ENCODE measurements around the gene TXNDC2. TPM values are rescaled to one million over a fixed set of nuclear protein-coding genes. Genes with fewer than 3 reads are reported as not detected.

The TXNDC2 gene
- total and polyA plus RNA-seq, 2 of the 4 experiments (the other 2 are of a cell fraction), result 0.18 TPM; not detected in 1

DNA sequence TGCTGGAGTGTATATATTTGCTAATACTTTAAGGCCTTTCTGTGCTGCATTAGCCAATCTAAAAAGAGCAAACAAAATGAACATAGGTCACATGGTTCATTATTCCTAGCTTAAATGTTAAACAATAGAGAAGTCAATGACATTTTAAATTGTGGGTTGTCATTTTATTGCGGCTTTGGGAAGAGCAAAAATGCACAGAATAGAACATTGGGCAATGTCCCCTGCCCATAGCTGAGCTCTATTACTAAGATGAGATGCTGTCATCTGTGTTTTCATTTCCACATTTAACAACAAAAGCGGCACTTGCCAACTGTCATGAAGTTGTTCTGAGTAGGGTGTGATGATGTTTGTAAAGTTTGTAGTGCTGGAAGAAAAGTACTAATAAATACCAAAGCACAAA is 24.9 kb downstream of the TXNDC2 start:
- Histone ChIP-seq H2BK5ac (ENCODE audit: low read depth, low read length, poor library complexity, severe bottlenecking) (no peak overlapping the region), H4K8ac (ENCODE audit: low read depth in 2 of 2, low read length in 2 of 2) (no peak overlapping the region), H2BK15ac (ENCODE audit: low read depth, low read length) (no peak overlapping the region), H3K4me2 (ENCODE audit: low read depth, low read length) (no peak overlapping the region), H3K9me1 (ENCODE audit: insufficient read depth, low read length) (no peaks in the 10 kb centered on the region), H3K18ac (ENCODE audit: low read depth, low read length) (no peak overlapping the region), H2AFZ (replicated peaks; ENCODE audit: low read length, poor library complexity) (no peak overlapping the region), H3K9ac (ENCODE audit: low read depth, low read length) (no peak overlapping the region), H2BK20ac (ENCODE audit: low read depth, low read length) (no peak overlapping the region), H3K27me3 (ENCODE audit: control insufficient read depth, insufficient read depth, low read length) (no peaks in the 10 kb centered on the region), H3K36me3 (ENCODE audit: control insufficient read depth, insufficient read depth, low read length) (no peaks in the 10 kb centered on the region), H4K5ac (ENCODE audit: low read depth, low read length) (no peak overlapping the region), H4K20me1 (ENCODE audit: insufficient read depth, low read length) (peaks cover 12% of the 10 kb centered on the region), H3K23ac (ENCODE audit: low read depth, low read length) (no peak overlapping the region), H3K4me1 (ENCODE audit: control insufficient read depth, insufficient read depth, low read length) (no peaks in the 10 kb centered on the region), H2AK9ac (replicated peaks; ENCODE audit: low read depth, low read length, poor library complexity) (no peak overlapping the region), H3K27ac (ENCODE audit: insufficient read depth, low read length) (no peak overlapping the region), H2BK120ac (ENCODE audit: low read depth, low read length) (no peak overlapping the region), H3K79me1 (ENCODE audit: low read depth in 1 of 2, low read length in 2 of 2) (peaks cover 0 to 9% of the 10 kb centered on the region in 2 experiments; a peak in 1 of 4 replicates), H4K91ac (ENCODE audit: insufficient read depth, low read depth, low read length) (no peak overlapping the region), H2AK5ac (ENCODE audit: low read depth, low read length) (no peak overlapping the region), H3K4me3 (ENCODE audit: insufficient read depth, low read depth, low read length) (no peak overlapping the region), H3K14ac (replicated peaks; ENCODE audit: low read depth, low read length) (no peak overlapping the region), H3K4ac (ENCODE audit: low read depth, low read length) (no peak overlapping the region), H3K56ac (ENCODE audit: extremely low read depth, insufficient read depth, low read length) (no peak overlapping the region), H3K9me3 (ENCODE audit: control insufficient read depth, insufficient read depth, low read length) (no peaks in the 10 kb centered on the region)
- BruUV-seq (replicated peaks), result no TSS peak
- no peak for TF ChIP-seq MAFK (IDR thresholded peaks at IDR 0.05; ENCODE audit: low read depth, low read length)
- no peak for TF ChIP-seq RCOR1 (IDR thresholded peaks at IDR 0.05; ENCODE audit: insufficient replicate concordance, low read length)
- no peak for TF ChIP-seq FOS (IDR thresholded peaks at IDR 0.05; ENCODE audit: low read depth, low read length)
- TF ChIP-seq, protein P1, sequence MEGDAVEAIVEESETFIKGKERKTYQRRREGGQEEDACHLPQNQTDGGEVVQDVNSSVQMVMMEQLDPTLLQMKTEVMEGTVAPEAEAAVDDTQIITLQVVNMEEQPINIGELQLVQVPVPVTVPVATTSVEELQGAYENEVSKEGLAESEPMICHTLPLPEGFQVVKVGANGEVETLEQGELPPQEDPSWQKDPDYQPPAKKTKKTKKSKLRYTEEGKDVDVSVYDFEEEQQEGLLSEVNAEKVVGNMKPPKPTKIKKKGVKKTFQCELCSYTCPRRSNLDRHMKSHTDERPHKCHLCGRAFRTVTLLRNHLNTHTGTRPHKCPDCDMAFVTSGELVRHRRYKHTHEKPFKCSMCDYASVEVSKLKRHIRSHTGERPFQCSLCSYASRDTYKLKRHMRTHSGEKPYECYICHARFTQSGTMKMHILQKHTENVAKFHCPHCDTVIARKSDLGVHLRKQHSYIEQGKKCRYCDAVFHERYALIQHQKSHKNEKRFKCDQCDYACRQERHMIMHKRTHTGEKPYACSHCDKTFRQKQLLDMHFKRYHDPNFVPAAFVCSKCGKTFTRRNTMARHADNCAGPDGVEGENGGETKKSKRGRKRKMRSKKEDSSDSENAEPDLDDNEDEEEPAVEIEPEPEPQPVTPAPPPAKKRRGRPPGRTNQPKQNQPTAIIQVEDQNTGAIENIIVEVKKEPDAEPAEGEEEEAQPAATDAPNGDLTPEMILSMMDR (conservative IDR thresholded peaks at IDR 0.05; ENCODE audit: low read depth, low read length), result no peak
- no peak for TF ChIP-seq CEBPB (IDR thresholded peaks at IDR 0.05; ENCODE audit: low read depth, low read length)
- TF ChIP-seq RAD21 (IDR thresholded peaks at IDR 0.05; ENCODE audit: low read length), result no peak
- no peak for TF ChIP-seq CHD1 (IDR thresholded peaks at IDR 0.05; ENCODE audit: low read depth, low read length)
- TF ChIP-seq SMC3 (IDR thresholded peaks at IDR 0.05; ENCODE audit: low read depth, low read length), result no peak
- TF ChIP-seq, protein P2, sequence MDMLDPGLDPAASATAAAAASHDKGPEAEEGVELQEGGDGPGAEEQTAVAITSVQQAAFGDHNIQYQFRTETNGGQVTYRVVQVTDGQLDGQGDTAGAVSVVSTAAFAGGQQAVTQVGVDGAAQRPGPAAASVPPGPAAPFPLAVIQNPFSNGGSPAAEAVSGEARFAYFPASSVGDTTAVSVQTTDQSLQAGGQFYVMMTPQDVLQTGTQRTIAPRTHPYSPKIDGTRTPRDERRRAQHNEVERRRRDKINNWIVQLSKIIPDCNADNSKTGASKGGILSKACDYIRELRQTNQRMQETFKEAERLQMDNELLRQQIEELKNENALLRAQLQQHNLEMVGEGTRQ (IDR thresholded peaks at IDR 0.05; ENCODE audit: low read depth, low read length), result no peak
- no peak for TF ChIP-seq MAZ (IDR thresholded peaks at IDR 0.05; ENCODE audit: borderline replicate concordance, low read depth, low read length)
- TF ChIP-seq NFE2L2 (IDR thresholded peaks at IDR 0.05; ENCODE audit: low read depth, low read length), result no peak
- TF ChIP-seq, protein P3, sequence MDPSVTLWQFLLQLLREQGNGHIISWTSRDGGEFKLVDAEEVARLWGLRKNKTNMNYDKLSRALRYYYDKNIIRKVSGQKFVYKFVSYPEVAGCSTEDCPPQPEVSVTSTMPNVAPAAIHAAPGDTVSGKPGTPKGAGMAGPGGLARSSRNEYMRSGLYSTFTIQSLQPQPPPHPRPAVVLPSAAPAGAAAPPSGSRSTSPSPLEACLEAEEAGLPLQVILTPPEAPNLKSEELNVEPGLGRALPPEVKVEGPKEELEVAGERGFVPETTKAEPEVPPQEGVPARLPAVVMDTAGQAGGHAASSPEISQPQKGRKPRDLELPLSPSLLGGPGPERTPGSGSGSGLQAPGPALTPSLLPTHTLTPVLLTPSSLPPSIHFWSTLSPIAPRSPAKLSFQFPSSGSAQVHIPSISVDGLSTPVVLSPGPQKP (IDR thresholded peaks at IDR 0.05; ENCODE audit: borderline replicate concordance, low read depth, low read length), result no peak
- TF ChIP-seq MXI1 (IDR thresholded peaks at IDR 0.05; ENCODE audit: borderline replicate concordance, low read depth, low read length), result no peak
- no peak for TF ChIP-seq BHLHE40 (IDR thresholded peaks at IDR 0.05; ENCODE audit: low read depth, low read length)
- no peak for TF ChIP-seq RFX5 (IDR thresholded peaks at IDR 0.05; ENCODE audit: low read depth, low read length)
- no CpG with 5 or more reads among the region's 2 CpGs for WGBS, 2 experiments (ENCODE audit: extremely low coverage in 2 of 2, insufficient read length in 1 of 2)
- dilution Hi-C loops (cut with HindIII; ENCODE audit: low sequenced_read_pairs, unreplicated experiment) (no loop called here), intact Hi-C loops (cut with micrococcal nuclease) (loop anchor here (10.0 kb wide), 1 partner anchor 336 kb away; no protein-coding TSS in a partner anchor), in situ Hi-C loops (cut with MboI; ENCODE audit: low sequenced_read_pairs) (no loop called here)
- CTCF ChIA-PET, result interaction anchor here (0.6 kb wide), 1 partner anchor 22 kb away, joined by 4 read pairs; no protein-coding TSS in a partner anchor
- DNase-seq (no peak), ATAC-seq (ENCODE audit: low read depth) (no peak)
- POLR2A ChIA-PET (ENCODE audit: unreplicated experiment), result no interaction called here
